Measurements from ENCODE around the gene SGPL1.

The SGPL1 gene

GRCh38 chr10:70777063-70777875 lies 38.5 kb upstream of the SGPL1 start:
- Histone ChIP-seq H3K27ac (ENCODE audit: insufficient read depth in 1 of 2, low read depth in 1 of 2, low read length in 2 of 2, poor library complexity in 1 of 2, severe bottlenecking in 2 of 2) (no peak overlapping the region), H3K4me1 (ENCODE audit: control extremely low read depth in 1 of 4, control insufficient read depth in 4 of 4, insufficient read depth in 4 of 4, low read length in 3 of 4) (peaks cover 0 to 1% (median 0%) of the 10 kb centered on the region in 4 experiments), H3K4me3 (ENCODE audit: control insufficient read depth in 1 of 7, extremely low read depth in 1 of 7, insufficient read depth in 4 of 7, low read depth in 2 of 7, low read length in 6 of 7) (no peak overlapping the region), H3K9me3 (ENCODE audit: control extremely low read depth in 1 of 5, control insufficient read depth in 4 of 5, insufficient read depth in 2 of 5, low read depth in 1 of 5, low read length in 4 of 5) (no peaks in the 10 kb centered on the region), H3K36me3 (ENCODE audit: control insufficient read depth in 4 of 4, insufficient read depth in 4 of 4, low read length in 3 of 4) (no peaks in the 10 kb centered on the region), H3K27me3 (replicated peaks in 2 of 5; ENCODE audit: control insufficient read depth in 4 of 5, insufficient read depth in 5 of 5, low read length in 4 of 5) (no peaks in the 10 kb centered on the region)
- WGBS (ENCODE audit: insufficient coverage), result 95% methylated on average over 15 of the region's 18 CpGs
- no peak for DNase-seq
- ChIA-PET CTCF (interaction anchor here (1.6 to 1.7 kb wide), 2 partner anchors 10 to 228 kb away, joined by 4 to 7 read pairs; no protein-coding TSS in a partner anchor), POLR2A (no interaction called here)

DNA sequence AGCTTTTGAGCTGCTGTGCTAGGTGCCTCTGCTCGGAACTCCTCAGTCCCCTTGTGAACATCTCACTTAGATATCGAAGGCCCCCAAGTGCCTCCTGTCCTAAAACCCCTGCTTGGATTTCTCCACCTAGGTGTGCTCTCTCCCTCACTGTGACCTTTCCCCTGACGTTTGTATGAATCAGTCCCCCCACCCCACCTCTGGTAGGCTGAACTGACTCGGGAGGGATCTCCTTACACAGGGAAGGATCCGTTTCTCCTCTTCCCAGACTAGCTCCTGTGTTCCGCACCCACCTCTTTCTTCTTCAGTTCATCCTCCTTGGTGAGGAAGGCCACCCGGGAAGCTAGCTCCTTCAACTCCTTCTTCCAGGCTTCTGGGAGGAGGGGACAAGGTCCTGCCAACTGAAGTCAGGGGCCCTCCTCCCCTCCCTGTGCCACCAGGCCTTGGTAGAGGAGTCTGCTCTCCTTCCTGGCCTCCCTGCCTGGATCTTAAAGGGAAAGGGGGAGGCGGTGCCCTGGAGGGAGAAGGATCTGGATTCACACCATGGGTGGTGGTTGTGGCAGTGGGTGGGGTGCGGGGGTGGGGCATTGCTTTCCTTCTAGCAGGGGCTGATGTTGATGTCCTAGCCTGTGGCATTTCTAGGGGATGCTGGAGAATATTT lies 37.4 kb upstream of the SGPL1 start:
- no peaks in the 10 kb centered on the region for H3K27me3 ChIP-seq (replicated peaks in 2 of 5; ENCODE audit: control insufficient read depth in 4 of 5, insufficient read depth in 5 of 5, low read length in 4 of 5)
- H3K27ac ChIP-seq (ENCODE audit: insufficient read depth in 1 of 2, low read depth in 1 of 2, low read length in 2 of 2, poor library complexity in 1 of 2, severe bottlenecking in 2 of 2), result no peak overlapping the region
- ChIA-PET POLR2A (no interaction called here), CTCF (interaction anchor here (0.6 to 1.7 kb wide), 3 partner anchors 8 to 229 kb away, joined by 3 to 7 read pairs (median 4); no protein-coding TSS in a partner anchor)
- peaks cover 0 to 13% (median 10%) of the 10 kb centered on the region in 4 experiments for H3K4me1 ChIP-seq (ENCODE audit: control extremely low read depth in 1 of 4, control insufficient read depth in 4 of 4, insufficient read depth in 4 of 4, low read length in 3 of 4)
- DNase-seq, result no peak
- no peak overlapping the region for H3K4me3 ChIP-seq (ENCODE audit: control insufficient read depth in 1 of 7, extremely low read depth in 1 of 7, insufficient read depth in 4 of 7, low read depth in 2 of 7, low read length in 6 of 7)
- WGBS (ENCODE audit: insufficient coverage), result 95% methylated on average over 9 of the region's 9 CpGs
- no peaks in the 10 kb centered on the region for H3K9me3 ChIP-seq (ENCODE audit: control extremely low read depth in 1 of 5, control insufficient read depth in 4 of 5, insufficient read depth in 2 of 5, low read depth in 1 of 5, low read length in 4 of 5)
- no peaks in the 10 kb centered on the region for H3K36me3 ChIP-seq (ENCODE audit: control insufficient read depth in 4 of 4, insufficient read depth in 4 of 4, low read length in 3 of 4)

GRCh38 chr10:70779088-70779487 lies 36.7 kb upstream of the SGPL1 start:
- peaks cover 0 to 19% (median 13%) of the 10 kb centered on the region in 4 experiments for H3K4me1 ChIP-seq (ENCODE audit: control extremely low read depth in 1 of 4, control insufficient read depth in 4 of 4, insufficient read depth in 4 of 4, low read length in 3 of 4)
- ChIA-PET CTCF (interaction anchor here (0.6 to 1.0 kb wide), 2 partner anchors 18 to 217 kb away, joined by 3 read pairs; no protein-coding TSS in a partner anchor), POLR2A (no interaction called here)

GRCh38 chr10:70779511-70780369 lies 36.0 kb upstream of the SGPL1 start:
- 92% methylated on average over 16 of the region's 16 CpGs for WGBS (ENCODE audit: insufficient coverage)
- POLR2A ChIA-PET, result no interaction called here

More at GRCh38 chr10:70779088-70779487, 36.7 kb upstream of the SGPL1 start:
- no peak for DNase-seq
- Histone ChIP-seq H3K27ac (ENCODE audit: insufficient read depth in 1 of 2, low read depth in 1 of 2, low read length in 2 of 2, poor library complexity in 1 of 2, severe bottlenecking in 2 of 2) (no peak overlapping the region), H3K27me3 (replicated peaks in 2 of 5; ENCODE audit: control insufficient read depth in 4 of 5, insufficient read depth in 5 of 5, low read length in 4 of 5) (no peaks in the 10 kb centered on the region), H3K4me3 (ENCODE audit: control insufficient read depth in 1 of 7, extremely low read depth in 1 of 7, insufficient read depth in 4 of 7, low read depth in 2 of 7, low read length in 6 of 7) (no peak overlapping the region), H3K36me3 (ENCODE audit: control insufficient read depth in 4 of 4, insufficient read depth in 4 of 4, low read length in 3 of 4) (no peaks in the 10 kb centered on the region), H3K9me3 (ENCODE audit: control extremely low read depth in 1 of 5, control insufficient read depth in 4 of 5, insufficient read depth in 2 of 5, low read depth in 1 of 5, low read length in 4 of 5) (no peaks in the 10 kb centered on the region)
- 60% methylated on average over 1 of the region's 2 CpGs for WGBS (ENCODE audit: insufficient coverage)

GRCh38 chr10:70780370-70780760 lies 35.4 kb upstream of the SGPL1 start:
- ChIA-PET POLR2A (no interaction called here), CTCF (no interaction called here)
- Histone ChIP-seq H3K4me1 (ENCODE audit: control extremely low read depth in 1 of 4, control insufficient read depth in 4 of 4, insufficient read depth in 4 of 4, low read length in 3 of 4) (peaks cover 5 to 32% (median 25%) of the 10 kb centered on the region in 4 experiments), H3K36me3 (ENCODE audit: control insufficient read depth in 4 of 4, insufficient read depth in 4 of 4, low read length in 3 of 4) (no peaks in the 10 kb centered on the region), H3K4me3 (ENCODE audit: control insufficient read depth in 1 of 7, extremely low read depth in 1 of 7, insufficient read depth in 4 of 7, low read depth in 2 of 7, low read length in 6 of 7) (no peak overlapping the region), H3K27ac (ENCODE audit: insufficient read depth in 1 of 2, low read depth in 1 of 2, low read length in 2 of 2, poor library complexity in 1 of 2, severe bottlenecking in 2 of 2) (no peak overlapping the region), H3K27me3 (replicated peaks in 2 of 5; ENCODE audit: control insufficient read depth in 4 of 5, insufficient read depth in 5 of 5, low read length in 4 of 5) (no peaks in the 10 kb centered on the region), H3K9me3 (ENCODE audit: control extremely low read depth in 1 of 5, control insufficient read depth in 4 of 5, insufficient read depth in 2 of 5, low read depth in 1 of 5, low read length in 4 of 5) (no peaks in the 10 kb centered on the region)
- DNase-seq, result no peak
- WGBS (ENCODE audit: insufficient coverage), result 96% methylated on average over 9 of the region's 9 CpGs

More at GRCh38 chr10:70779511-70780369, 36.0 kb upstream of the SGPL1 start:
- Histone ChIP-seq H3K4me1 (ENCODE audit: control extremely low read depth in 1 of 4, control insufficient read depth in 4 of 4, insufficient read depth in 4 of 4, low read length in 3 of 4) (peaks cover 4 to 26% (median 19%) of the 10 kb centered on the region in 4 experiments), H3K4me3 (ENCODE audit: control insufficient read depth in 1 of 7, extremely low read depth in 1 of 7, insufficient read depth in 4 of 7, low read depth in 2 of 7, low read length in 6 of 7) (no peak overlapping the region), H3K27ac (ENCODE audit: insufficient read depth in 1 of 2, low read depth in 1 of 2, low read length in 2 of 2, poor library complexity in 1 of 2, severe bottlenecking in 2 of 2) (no peak overlapping the region), H3K36me3 (ENCODE audit: control insufficient read depth in 4 of 4, insufficient read depth in 4 of 4, low read length in 3 of 4) (no peaks in the 10 kb centered on the region), H3K27me3 (replicated peaks in 2 of 5; ENCODE audit: control insufficient read depth in 4 of 5, insufficient read depth in 5 of 5, low read length in 4 of 5) (no peaks in the 10 kb centered on the region), H3K9me3 (ENCODE audit: control extremely low read depth in 1 of 5, control insufficient read depth in 4 of 5, insufficient read depth in 2 of 5, low read depth in 1 of 5, low read length in 4 of 5) (no peaks in the 10 kb centered on the region)
- DNase-seq, result no peak
- CTCF ChIA-PET, result interaction anchor here (1.0 kb wide), 1 partner anchor 19 kb away, joined by 3 read pairs; no protein-coding TSS in a partner anchor

DNA sequence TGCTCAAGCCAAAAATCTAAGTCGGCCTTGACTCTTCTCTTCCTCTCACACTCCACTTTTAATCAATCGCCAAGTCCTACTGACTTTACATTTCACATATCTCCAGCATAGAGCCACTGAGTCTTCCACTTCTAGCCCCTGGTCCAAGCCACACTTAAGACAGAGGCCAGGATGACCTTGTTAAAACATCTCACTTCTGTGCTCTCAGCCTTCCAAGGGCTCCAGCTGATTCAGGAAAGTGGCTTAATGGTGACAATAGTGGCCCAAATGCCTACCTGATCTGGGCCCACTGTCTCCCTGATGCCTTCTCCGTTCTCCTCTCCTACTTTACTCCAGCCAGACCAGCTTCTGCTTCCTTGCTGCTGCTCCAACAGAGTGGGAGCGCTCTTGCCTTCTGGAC lies 35.0 kb upstream of the SGPL1 start:
- no peaks in the 10 kb centered on the region for H3K27me3 ChIP-seq (replicated peaks in 2 of 5; ENCODE audit: control insufficient read depth in 4 of 5, insufficient read depth in 5 of 5, low read length in 4 of 5)
- no peaks in the 10 kb centered on the region for H3K36me3 ChIP-seq (ENCODE audit: control insufficient read depth in 4 of 4, insufficient read depth in 4 of 4, low read length in 3 of 4)
- ChIA-PET POLR2A (no interaction called here), CTCF (no interaction called here)
- no peak overlapping the region for H3K4me3 ChIP-seq (ENCODE audit: control insufficient read depth in 1 of 7, extremely low read depth in 1 of 7, insufficient read depth in 4 of 7, low read depth in 2 of 7, low read length in 6 of 7)
- H3K4me1 ChIP-seq (ENCODE audit: control extremely low read depth in 1 of 4, control insufficient read depth in 4 of 4, insufficient read depth in 4 of 4, low read length in 3 of 4), result peaks cover 5 to 36% (median 29%) of the 10 kb centered on the region in 4 experiments
- 100% methylated on average over 4 of the region's 4 CpGs for WGBS (ENCODE audit: insufficient coverage)
- no peak for DNase-seq
- no peak overlapping the region for H3K27ac ChIP-seq (ENCODE audit: insufficient read depth in 1 of 2, low read depth in 1 of 2, low read length in 2 of 2, poor library complexity in 1 of 2, severe bottlenecking in 2 of 2)
- no peaks in the 10 kb centered on the region for H3K9me3 ChIP-seq (ENCODE audit: control extremely low read depth in 1 of 5, control insufficient read depth in 4 of 5, insufficient read depth in 2 of 5, low read depth in 1 of 5, low read length in 4 of 5)

All from common myeloid progenitor, CD34-positive (primary cell).